Fibroblast of skin of abdomen (primary cell): ENCODE results near the gene ELMO2.
A peak's percentile ranks its signal among the peaks of the same experiment; 100 is the strongest.

Experiments
- DNase-seq: peaks from one replicate; pipeline ENCODE4 v3.0.0-alpha.2; 2013

ELMO2 gene

DNA sequence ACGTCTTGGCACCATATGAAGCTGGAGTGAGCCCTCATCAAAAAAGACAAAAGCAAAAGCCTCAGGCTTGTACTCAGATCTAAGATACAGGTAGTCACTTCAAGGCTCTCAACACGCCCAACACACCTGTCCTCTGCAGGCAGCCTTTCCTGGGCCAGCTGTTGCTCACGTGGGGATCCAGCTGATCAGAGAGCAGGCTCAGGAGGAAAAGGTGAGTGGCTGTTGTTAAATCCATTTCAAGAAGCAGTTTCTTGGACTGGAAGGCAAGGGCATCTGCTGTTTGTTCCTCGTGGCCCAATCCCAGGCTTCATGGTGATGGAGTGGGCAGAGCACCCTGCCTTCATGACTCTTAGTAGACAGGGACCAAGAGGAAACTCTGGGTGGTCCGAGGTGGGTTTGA lies 39.6 kb downstream of the ELMO2 start:
- DNase-seq, result no peak

DNA sequence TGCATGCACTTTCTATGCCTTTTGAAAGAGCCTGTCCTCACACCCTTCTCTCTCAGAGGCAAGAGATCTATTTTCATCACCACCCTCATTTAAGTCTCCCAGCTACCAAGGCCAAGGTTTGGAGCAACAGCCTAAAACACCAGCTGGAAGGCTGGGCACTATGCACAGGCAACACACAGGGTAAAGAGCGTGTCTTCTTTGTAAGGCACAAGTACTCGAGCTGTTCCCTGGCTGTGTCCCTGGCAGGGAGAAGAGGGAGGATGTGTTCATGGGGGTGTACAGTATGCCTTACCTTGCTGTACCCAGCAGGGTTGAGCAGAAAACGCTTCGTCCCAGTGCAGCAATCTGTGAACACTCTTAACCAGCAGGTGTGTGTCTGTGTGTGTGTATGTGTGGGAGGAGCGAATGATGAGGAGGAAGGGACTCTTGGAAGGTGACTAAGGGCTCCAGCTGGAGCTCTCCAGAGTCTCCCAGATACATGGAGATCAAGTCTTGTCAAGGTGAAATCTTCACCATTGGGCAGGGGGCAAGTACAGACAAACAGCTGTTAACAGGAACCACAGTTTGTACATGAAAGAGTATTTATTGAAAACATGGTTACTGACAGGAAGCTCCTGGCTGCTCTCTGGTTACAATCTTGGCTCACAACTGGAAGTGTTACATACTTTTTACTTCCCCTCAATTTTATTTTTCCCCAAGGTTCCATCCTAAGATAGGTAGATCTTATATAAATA lies 40.8 kb downstream of the ELMO2 start:
- no peak for DNase-seq

DNA sequence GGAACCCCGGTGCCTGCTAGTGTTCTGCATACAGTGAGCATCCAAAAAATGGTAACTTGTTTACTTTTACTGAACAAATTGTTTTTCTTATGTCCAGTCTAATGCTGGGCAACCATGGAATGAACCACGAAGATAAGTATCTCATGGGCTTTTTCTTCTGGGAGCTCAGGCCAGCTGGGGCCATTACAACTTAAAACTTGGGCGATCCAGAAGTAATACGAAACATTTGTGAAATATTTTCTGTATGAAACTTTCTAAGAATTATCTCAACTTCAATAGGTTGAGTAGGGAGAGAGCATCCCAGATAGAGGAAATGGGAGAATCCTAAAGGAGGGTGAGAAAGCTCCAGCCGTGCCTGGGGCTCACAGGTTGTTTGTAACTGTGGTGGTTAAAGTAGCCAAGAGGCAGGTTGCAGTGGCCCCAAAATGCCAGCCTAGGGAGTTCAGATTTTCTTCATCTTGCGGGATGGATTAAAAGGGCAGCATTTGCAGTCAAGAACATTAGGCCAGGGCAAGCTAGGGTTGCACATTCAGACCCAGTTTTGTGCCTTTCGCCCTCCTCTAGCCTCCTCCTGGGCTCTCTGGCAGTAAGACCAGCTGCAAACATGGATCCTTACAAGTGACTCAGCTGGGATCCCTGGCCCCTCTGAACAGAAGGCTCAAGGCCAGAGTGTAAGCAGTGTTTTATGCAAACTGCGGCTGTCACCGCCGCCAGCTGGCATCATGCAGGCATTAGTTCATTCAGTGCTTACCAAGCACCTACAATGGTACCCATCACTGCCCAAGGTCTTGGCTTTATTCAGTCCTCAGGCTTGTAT lies 41.5 kb downstream of the ELMO2 start:
- DNase-seq, result no peak

DNA sequence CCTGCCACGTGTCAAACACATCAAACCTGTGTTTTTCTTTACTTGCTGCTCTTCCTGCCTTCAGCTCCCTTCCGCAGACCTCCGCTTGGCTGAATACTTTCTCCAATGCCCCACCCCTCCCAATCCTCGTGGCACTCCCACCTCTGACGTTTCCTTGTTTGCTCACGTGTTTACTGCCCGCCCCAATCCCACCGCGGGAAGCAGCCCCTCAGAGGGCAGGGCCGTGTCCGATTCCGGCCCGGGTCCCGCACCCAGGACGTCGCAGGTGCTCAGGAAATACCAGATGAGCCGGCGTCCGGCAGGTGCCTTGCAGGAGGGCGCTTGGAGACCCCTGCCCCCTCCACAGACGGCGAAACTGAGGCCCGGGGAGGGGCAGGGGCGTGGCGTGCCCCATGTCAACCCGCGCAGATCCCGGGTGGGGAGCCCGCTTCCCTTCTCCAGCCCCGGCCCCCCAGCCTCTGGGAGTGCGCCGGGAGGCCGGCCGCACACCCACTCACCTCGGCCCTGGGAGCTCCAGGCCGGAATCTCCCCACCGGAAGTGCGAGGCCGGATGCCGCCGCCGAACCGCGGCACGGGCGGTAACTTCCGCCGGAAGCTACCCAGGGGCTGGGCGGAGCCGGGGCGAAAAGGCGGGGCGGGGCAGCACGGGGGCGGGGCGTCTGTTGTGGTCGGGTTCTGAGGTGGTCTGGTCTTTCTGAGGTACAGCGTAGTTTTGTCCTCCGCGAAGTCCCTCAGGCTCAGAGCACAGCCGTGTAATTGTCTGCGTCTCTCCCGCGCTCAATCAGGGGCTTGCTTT lies 42.3 kb downstream of the ELMO2 start:
- peak; percentile 85 for DNase-seq

DNA sequence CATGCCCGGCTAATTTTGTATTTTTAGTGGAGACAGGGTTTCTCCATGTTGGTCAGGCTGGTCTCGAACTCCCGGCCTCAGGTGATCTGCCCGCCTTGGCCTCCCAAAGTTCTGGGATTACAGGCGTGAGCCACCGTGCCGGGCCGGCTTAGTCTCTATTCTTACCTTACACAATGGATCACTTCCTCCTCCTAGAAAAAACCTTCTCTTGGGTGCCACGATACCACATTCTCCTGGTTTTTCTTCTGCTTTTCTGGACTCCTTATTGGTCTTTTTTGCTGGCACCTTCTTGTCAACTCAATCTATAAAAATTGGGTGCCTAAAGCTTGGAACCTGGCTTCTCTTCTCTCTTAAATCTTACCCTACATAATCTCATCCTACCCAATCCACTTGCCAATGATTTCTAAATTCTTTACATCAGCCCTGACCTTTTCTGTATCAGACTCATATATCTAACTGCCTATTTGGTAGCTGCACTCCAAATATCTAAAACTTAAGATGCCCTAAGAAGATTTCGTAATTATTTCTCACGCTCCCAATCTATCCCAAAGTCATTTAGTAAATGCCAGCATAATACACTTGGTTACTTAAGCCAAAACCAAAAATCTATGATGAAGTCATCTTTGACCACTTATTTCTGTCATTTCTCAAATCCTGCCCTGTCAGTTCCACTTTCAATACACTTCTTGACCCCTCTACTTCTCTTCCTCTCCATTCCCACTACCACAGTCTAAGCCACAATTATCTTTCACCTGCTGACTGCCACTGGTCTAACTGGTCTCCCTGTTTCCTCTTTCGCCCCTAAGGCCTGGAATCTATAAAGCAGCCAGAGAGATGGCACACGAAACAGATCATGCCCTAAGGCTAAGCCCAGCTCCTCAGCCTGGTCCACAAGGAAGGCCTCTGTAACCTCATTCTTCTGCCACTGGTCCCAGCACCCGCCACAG lies 43.2 kb downstream of the ELMO2 start:
- DNase-seq, result no peak

DNA sequence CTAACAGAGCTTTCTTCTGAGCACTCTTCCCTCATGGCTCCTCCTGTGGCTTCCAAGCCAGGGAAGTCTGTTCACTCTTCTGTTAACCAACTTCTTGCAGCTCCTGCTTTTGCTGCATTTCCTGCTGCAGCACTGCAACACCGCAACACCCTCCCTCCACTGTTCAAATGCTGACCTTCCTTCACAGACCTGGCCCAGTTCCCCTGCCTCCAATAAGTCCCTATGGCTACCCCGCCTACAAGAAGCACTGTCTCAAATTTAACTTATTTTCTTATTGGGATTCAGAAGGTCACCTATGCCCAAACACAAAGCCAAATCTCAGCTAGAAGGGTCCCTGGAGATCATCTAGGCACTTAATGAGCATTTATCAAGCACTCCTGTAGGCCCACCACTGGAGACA lies 44.6 kb downstream of the ELMO2 start:
- DNase-seq, result no peak

DNA sequence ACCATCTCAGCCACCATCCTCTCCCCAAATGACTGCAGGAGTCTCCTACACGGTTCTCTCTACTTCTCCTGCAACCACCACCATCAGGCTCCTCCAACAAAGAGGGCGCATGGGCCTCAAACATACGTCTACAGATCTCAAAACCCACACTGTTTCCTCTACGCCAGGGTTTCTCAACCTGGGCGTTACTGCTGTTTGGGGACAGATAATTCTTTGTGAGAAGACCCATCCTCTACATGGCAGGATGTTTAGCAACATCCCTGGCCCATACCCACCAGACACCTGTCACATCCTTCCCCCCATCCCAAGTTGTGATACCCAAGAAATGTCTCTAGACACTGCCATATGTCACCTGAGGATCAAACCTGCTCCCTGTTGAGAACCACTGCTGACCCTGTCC lies 45.0 kb downstream of the ELMO2 start:
- no peak for DNase-seq

DNA sequence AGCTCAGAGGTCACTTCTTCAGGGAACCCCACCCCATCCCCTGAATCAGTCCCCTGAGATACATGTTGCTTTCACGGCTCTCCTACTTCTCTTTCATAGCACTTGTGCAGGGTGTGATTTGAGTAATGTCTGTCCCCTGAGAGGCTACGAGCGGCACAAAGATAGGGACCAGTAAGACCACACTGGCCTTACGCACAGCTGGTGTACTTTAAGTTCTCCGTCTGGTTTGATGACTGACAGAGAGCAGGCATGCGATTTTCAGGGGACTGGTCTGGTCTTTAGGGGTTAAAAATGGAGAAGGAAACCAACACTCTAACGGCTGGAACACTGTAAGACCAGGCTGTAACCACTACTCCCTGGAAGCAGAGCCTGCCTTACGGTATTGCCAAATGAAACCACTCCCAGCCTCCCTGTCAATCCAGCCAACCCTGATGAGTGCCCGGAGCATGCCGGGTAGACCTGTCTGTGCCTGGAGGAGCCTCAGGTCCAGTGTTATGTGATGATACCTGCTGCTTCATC lies 47.1 kb downstream of the ELMO2 start:
- no peak for DNase-seq

DNA sequence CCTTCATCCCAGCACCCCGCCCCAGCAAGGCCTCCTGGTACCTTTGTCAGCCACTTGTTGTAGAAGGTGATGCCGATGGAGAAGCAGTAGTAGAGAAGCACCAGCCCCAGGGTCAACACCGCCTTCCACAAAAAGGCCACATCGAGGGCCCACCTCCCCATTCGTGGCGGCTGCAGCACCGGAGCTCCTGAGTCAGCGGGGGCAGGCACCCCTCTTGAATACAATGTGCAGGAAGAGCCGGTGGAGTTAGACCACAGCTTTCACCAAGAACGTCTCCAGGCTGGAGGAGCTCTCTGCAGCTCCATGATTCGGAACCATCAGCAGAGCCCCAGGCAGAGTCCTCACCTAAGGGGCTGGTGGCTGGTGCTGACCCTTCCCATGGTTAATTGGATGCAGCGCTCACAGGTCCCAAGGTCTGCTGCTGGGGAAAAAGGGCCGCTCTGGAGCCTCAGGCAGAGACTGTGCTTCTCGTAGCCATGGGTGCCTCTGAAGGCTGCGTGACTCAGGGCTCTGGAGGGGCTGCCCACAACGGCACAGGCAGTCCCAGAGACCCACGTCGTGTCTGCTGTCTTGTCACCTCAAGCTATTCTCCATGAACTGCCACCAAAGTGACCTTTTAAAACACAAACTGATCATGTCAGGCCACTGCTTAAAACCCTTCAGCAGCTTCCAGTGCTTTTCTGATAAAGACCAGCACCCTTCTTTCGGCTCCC lies 47.9 kb downstream of the ELMO2 start:
- DNase-seq, result no peak

DNA sequence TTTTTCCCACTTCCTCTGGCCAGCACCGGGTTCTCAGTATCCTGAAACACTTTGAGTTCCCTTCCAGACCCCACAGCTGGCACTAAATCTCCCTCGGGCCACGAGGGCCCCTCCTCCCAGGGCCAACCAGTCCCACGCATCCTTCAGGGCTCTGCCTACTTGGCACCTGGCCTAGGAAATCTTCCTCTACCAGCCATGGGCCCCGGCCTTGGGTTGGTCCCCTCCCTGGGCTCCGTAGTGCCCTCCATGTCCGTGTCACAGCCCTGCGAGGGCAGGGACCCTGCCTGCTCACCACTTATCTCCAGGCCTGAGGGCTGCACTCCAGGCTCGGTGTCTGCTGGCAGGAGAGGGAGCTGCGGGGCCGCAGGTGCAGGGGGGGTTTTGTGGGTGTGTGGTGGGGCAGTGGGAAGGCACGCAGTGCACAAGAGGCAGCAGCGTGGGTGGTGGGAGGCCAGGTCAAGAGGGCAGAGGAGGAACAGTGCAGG lies 49.3 kb downstream of the ELMO2 start:
- no peak for DNase-seq

DNA sequence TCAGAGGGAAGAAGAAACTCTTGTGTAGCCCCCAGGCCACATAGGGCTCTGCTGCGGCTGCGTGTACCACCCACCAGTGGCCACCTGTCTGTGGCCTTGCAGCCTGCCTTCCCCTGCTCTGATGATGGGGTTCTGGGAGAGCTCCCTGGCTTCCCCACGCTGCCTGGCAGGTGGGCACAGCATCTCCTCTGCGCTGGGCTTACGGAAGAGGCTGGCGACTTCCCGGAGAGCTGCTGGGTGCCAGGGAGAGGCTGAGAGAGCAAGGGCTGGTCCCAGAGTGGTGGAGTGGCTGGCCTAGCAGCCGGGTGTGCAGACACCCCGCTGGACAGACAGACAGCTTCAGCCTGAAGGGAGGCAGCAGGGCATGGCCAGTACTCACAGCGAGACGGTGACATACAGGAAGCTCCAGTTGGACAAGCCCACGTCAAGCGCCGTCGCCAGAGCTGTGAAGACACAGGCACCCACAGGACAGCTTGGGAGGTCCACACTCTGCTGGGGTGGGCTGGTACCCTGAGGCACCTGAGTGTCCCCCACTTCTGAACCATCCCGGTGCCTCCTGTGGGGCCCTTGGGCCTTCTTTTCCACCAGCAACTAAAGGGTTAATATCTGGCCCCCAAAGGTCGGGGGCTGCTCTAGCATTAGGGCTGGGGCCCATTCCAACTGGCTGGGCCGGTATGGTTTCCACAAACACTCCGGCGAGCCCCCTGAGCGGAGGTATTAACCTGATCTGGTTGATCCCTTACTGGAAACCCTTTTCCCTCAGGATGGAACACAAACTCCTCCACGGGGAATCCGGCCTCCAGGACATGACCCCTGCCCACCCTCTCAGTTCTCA lies 50.0 kb downstream of the ELMO2 start:
- no peak for DNase-seq

DNA sequence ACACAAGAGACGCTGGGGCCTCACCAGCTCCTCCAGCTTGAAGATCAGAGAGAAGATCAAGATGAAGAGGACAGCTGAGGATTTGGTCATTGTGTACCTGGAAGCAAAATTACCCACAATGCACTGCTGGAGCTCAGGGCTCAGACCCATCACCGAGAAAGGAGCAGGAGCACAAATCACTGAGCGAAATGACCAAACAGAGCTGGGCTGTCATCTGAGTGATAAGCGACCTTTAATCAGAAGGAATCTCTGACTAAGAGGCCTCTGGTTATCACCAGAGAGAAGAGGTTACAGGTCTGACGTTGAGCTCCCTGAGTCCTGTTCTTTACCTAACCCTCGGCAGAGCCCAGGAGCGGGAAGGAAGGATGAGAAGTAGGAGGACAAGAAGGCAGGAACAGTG lies 50.6 kb downstream of the ELMO2 start:
- DNase-seq, result no peak

DNA sequence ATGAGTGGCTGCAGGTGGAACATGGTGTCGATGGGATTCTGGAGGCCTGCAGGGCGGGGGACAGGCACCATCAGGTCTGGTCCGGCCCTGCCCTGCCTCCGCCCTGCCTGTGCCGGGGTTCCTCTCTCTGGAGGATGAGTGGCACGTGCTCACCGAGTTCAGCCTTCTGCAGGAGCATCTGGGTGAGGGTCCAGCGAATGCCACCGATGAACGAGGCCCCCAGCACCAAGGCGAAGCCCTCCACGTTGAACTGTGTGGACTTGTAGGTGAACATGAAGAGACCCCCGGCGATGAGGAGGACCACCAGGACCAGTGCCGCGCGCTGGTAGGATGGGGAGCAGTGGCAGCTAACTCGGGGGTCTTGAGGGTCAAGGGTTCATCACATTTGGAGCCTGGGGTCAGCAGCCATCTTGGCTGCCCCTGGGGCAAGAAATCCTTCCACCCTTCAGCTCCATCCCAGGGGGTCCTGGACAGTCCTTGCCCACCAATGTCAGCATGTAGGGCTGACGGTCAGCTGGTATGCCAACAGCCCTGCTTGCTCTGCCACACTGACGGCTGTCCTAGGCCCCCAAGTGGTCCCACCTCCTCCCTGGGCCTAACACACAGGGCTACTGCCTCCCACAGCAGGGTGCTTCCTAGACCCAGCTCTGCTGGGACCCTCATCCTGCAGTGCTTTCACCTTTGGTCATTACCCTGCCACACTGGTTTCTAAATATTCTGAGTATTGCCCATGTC lies 51.3 kb downstream of the ELMO2 start:
- no peak for DNase-seq

DNA sequence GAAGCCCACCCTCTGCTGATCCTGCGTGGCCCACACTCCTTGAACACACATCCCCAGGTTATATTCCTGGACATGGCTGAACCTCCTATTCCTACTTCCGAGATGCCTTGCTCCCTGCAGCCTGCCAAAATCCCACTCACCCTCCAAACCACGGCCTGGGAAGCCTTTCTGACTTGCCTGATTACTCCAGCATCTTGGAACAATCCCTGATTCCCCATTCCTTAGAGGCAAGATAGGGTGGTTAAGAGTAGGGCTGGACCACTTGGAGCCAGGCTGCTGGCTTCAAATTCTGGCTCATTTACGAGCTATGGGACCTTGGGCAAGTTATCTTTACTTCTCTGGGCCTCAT lies 52.2 kb downstream of the ELMO2 start:
- DNase-seq, result no peak

DNA sequence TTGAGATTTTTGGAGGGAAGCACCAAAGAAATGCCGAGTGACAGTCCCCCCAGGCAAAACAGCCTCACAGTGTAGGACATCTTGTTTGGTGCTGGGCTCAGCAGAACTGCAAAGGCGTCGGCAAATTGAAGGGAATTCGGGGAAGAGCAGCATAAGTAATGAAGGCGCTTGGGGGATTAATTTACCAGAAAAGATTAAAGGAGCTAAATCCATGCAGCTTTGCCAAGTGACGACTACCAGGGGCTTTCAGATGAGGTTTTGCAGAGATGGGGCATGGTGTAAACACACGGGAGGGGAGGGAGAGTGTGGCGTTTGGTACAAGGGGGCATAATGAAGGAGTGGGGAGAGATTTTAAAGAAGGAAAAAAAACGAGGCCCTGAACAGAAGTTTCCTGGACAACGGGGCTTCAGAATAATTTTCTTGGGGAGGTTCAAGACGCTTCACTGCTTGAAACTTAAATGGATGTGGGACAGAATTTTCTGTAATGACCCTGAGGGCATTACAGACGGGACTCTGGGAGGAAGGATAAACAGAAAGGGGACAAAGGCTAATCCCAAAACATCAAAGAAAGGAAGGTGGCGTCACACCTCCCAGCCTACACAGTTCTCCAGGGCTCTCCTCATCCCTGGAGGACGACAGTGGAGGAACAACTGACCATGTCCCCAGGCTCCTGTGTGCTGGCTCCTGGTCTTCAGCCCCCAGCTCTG lies 52.8 kb downstream of the ELMO2 start:
- no peak for DNase-seq

DNA sequence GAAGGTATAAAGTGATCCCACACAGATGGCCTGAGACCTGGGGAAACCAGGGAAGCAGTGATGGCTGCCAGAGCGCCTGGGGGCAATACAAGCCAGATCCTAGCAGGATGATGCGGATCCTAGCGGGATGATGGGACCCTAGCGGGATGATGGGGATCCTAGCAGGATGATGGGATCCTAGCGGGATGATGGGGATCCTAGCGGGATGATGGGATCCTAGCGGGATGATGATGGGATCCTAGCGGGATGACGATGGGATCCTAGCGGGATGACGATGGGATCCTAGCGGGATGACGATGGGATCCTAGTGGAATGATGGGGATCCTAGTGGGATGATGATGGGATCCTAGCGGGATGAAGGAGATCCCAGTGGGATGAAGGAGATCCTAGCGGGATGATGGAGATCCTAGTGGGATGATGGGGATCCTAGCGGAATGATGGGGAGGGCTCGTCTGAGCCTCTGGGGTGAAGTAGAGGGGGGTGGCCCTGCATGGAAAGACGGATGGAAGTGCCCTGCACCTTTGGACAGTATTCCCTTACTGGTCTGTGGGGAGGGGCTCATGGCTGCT lies 54.0 kb downstream of the ELMO2 start:
- DNase-seq, result no peak

DNA sequence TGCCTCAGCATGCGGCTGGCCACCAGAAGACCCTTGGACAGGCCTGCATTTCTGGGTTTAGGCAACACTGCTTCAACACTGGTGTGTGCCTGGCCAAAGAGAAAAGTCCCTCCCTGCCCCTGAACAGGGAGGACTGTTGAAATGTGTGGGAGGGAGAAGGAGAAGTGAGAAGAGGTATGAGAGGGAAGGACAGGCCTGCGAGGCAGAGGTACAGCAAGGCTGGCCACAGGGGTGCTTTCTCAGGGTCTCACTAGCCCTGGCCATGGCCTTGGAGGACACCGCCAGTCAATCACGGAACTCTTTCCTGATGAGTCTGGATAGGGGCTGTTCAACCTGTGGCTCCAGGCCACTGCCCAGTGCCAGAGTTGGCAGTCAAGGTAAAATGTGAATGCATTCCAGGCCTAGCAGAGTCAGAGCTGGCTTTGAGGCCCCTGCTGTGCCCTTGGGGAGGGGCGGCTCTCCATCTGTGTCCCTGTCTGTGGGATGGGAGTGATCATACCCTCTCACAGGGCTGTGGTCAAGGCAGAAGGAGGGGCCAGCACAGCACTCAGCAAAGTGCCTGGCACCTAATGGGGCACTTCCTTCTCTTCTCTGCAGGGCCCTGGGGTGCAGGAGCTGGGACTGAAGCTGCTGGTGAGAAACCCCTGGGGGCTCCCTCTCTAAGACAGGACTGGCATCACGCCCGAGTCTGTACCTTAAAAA lies 54.9 kb downstream of the ELMO2 start:
- no peak for DNase-seq

DNA sequence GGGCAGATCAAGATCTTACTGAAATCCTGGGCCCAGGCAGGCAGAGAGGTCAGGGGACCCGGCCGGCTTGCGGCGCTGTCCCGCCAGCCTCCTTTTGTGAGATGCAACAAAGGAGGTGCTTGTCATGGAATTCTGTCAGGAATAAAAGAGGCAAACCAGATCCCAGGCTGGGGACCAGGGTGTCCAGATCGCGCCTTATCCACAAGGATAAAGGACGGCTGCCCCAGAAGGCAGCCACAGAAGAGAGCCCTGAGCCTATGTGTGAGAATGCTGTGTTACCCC lies 55.5 kb downstream of the ELMO2 start:
- DNase-seq, result no peak
